ENCODE results near the gene PPP1R9B. TPM values are rescaled to one million over a fixed set of nuclear protein-coding genes. Genes with fewer than 3 reads are reported as not detected.

PPP1R9B gene
- total and polyA plus RNA-seq, 2 of the 8 experiments (the other 6 are each of a cell fraction or from before 2014, with no cell fraction given) = 5.2 to 13.1 TPM

DNA sequence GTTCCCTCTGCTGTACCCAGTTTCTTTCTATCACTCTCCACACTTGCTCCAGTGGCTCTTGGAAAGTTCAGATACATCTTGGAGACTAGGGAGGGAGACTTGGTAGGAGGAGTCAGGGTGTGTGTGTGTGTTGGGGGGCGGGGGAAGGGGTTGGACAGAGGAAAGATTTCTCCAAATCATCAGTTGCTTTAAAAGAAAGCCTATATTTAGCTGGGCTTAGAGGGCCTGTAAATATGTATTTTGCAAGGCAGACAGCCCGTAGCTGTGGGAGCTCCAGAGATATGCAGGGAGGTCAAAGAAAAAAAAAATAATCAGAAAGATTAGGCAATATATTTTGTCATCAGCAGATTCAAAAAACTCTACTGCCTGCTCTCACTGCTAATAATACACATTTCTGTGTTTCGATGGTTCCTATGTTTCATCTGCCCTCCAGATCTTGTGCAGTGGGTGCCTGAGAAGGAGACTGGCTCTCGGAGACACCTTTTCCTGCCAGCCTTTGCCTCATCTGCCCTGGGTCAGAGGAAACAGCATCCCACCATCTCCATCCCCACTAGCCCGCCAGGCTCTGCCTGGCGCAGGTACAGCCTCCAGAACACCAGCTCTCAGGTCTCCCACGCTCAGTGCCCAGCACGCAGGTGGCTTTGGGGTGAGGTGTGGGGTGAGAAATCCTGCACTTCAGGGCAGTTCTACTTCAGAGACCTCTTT is 4.8 kb upstream of the PPP1R9B start:
- no peak for FAIRE-seq
- Histone ChIP-seq H3K79me1 (ENCODE audit: low read depth, low read length) (no peaks in the 10 kb centered on the region), H3K79me2 (ENCODE audit: control insufficient read depth in 1 of 2, insufficient read depth in 2 of 2, low read length in 2 of 2) (no peaks in the 10 kb centered on the region), H3K56ac (replicated peaks; ENCODE audit: insufficient read length, low read depth, low read length) (no peak overlapping the region), H3K18ac (ENCODE audit: extremely low read depth, low read length) (no peak overlapping the region), H2AK5ac (ENCODE audit: low read depth, low read length) (no peak overlapping the region), H2BK5ac (ENCODE audit: low read depth, low read length) (no peak overlapping the region), H2BK12ac (ENCODE audit: low read depth, low read length) (no peak overlapping the region), H3K36me3 (ENCODE audit: control insufficient read depth in 2 of 4, insufficient read depth in 4 of 4, low read length in 3 of 4) (no peaks in the 10 kb centered on the region), H3K23ac (ENCODE audit: insufficient read length) (no peak overlapping the region), H4K5ac (ENCODE audit: insufficient read length, low read depth, low read length) (no peak overlapping the region), H4K8ac (ENCODE audit: extremely low read depth, insufficient read depth, low read length) (no peak overlapping the region; the same call in 1 of the 2 replicates), H3K27ac (ENCODE audit: low read depth, low read length) (no peak overlapping the region), H2BK15ac (ENCODE audit: low read length) (no peak overlapping the region), H2BK20ac (ENCODE audit: low read length) (no peak overlapping the region), H3K14ac (ENCODE audit: insufficient read length) (no peak overlapping the region), H3K4me3 (ENCODE audit: extremely low read depth in 1 of 4, insufficient read depth in 2 of 4, low read depth in 3 of 4, low read length in 4 of 4) (no peak overlapping the region), H3K27me3 (replicated peaks in 1 of 4; ENCODE audit: control insufficient read depth in 3 of 4, extremely low read depth in 1 of 4, insufficient read depth in 3 of 4, low read length in 3 of 4) (peaks cover 0 to 4% (median 2%) of the 10 kb centered on the region in 4 experiments; a peak in 4 of 7 replicates), H3K9ac (replicated peaks in 1 of 4; ENCODE audit: extremely low read depth in 1 of 4, low read depth in 3 of 4, low read length in 3 of 4) (no peak overlapping the region), H3K4ac (replicated peaks; ENCODE audit: insufficient read length, low read depth, low read length) (no peak overlapping the region), H3K4me1 (replicated peaks in 1 of 4; ENCODE audit: control insufficient read depth in 3 of 4, insufficient read depth in 4 of 4, low read length in 3 of 4) (peaks cover 0 to 8% (median 5%) of the 10 kb centered on the region in 4 experiments; a peak in 5 of 7 replicates), H3K4me2 (ENCODE audit: insufficient read depth in 1 of 2, low read depth in 2 of 2, low read length in 2 of 2) (no peak overlapping the region), H4K20me1 (replicated peaks in 1 of 2; ENCODE audit: control insufficient read depth in 1 of 2, insufficient read depth in 2 of 2, low read length in 2 of 2) (no peaks in the 10 kb centered on the region), H2AFZ (ENCODE audit: low read length) (no peak overlapping the region), H3K23me2 (ENCODE audit: low read depth, low read length) (peaks cover 14% of the 10 kb centered on the region), H2BK120ac (replicated peaks; ENCODE audit: low read depth, low read length) (no peak overlapping the region), H3K9me3 (ENCODE audit: insufficient read depth in 2 of 2, low read depth in 1 of 2, low read length in 1 of 2) (no peaks in the 10 kb centered on the region), H4K91ac (replicated peaks; ENCODE audit: insufficient read length, low read length) (no peak overlapping the region)
- POLR2A ChIA-PET (ENCODE audit: partially characterized antibody) = interaction anchor here (0.9 kb wide), 1 partner anchor 128 kb away, joined by 3 read pairs; no protein-coding TSS in a partner anchor
- WGBS, 2 experiments (ENCODE audit: extremely low coverage in 1 of 2, insufficient coverage in 1 of 2, insufficient read length in 1 of 2, insufficient replicate concordance in 2 of 2, low coverage in 1 of 2, low lambda C conversion rate in 2 of 2, missing lambda C conversion rate in 1 of 2) = 80% methylated on average over 8 of the region's 8 CpGs; no CpG with 5 or more reads in 1 of the 2 experiments
- CTCF ChIA-PET (ENCODE audit: partially characterized antibody) = interaction anchor here (0.9 to 21.5 kb wide), 5 partner anchors 12 to 142 kb away, joined by 3 to 299 read pairs (median 57); partner anchors contain the start of genes SAMD14 and SGCA
- no peak for DNase-seq (ENCODE audit: low read depth in 1 of 2, low spot score in 2 of 2)
- no peak for TF ChIP-seq GABPA (IDR thresholded peaks at IDR 0.05; ENCODE audit: borderline replicate concordance, insufficient read depth, low read length)
- no peak for TF ChIP-seq BCL11A (IDR thresholded peaks at IDR 0.05; ENCODE audit: low read depth in 2 of 2, low read length in 2 of 2)
- no peak for TF ChIP-seq RNF2 (IDR thresholded peaks at IDR 0.05; ENCODE audit: borderline replicate concordance, low read depth, low read length, missing control alignments, poor library complexity, severe bottlenecking)
- TF ChIP-seq, protein P1, sequence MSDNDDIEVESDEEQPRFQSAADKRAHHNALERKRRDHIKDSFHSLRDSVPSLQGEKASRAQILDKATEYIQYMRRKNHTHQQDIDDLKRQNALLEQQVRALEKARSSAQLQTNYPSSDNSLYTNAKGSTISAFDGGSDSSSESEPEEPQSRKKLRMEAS (IDR thresholded peaks at IDR 0.05) = no peak
- no peak for TF ChIP-seq POLR2AphosphoS5 (IDR thresholded peaks at IDR 0.05; ENCODE audit: low read depth, low read length)
